HCT116 (cell line): ENCODE results near the gene EEFSEC.

Experiments
- CTCF ChIP-seq, 3 experiments: fragments of 200-600 bp in 1 of 3; sonication (generic) in 1 of 3; IDR thresholded peaks in 2 of 3; conservative IDR thresholded peaks in 1 of 3; 2 replicates each; pipeline ENCODE4 v1.5.1; 2012 to 2017; ENCODE audit warnings: low read depth in 2 of 3, low read length in 2 of 3, antibody characterized with exemption in 1 of 3, borderline replicate concordance in 1 of 3, control low read depth in 1 of 3, mild to moderate bottlenecking in 1 of 3, mixed read lengths in 1 of 3, mixed run types in 1 of 3, moderate library complexity in 1 of 3; ENCODE audit not compliant: insufficient read depth in 1 of 3
- ELF1 ChIP-seq: IDR thresholded peaks from 2 replicates; pipeline ENCODE4 v1.6.1; 2012; ENCODE audit warnings: low read depth, borderline replicate concordance
- EZH2 ChIP-seq: fragments of 200-600 bp; sonication (generic); IDR thresholded peaks from 2 replicates; pipeline ENCODE4 v1.6.1; 2017; ENCODE audit warnings: antibody characterized with exemption, mixed run types
- EZH2phosphoT487 ChIP-seq: fragments of 200-600 bp; IDR thresholded peaks from 2 replicates; pipeline ENCODE4 v1.6.1; 2018; ENCODE audit warnings: antibody characterized with exemption, borderline replicate concordance
- POLR2A ChIP-seq: IDR thresholded peaks from 2 replicates; pipeline ENCODE4 v1.7.0; 2011; ENCODE audit warnings: borderline replicate concordance; ENCODE audit not compliant: insufficient read depth, insufficient read length; ENCODE audit errors: extremely low read depth
- POLR2AphosphoS5 ChIP-seq: IDR thresholded peaks from 2 replicates; pipeline ENCODE4 v1.6.1; 2011; ENCODE audit warnings: mild to moderate bottlenecking, low read depth, low read length, moderate library complexity
- RAD21 ChIP-seq: IDR thresholded peaks from 2 replicates; pipeline ENCODE4 v1.6.1; 2012; ENCODE audit warnings: low read depth, mild to moderate bottlenecking
- REST ChIP-seq: IDR thresholded peaks from 2 replicates; pipeline ENCODE4 v1.6.1; 2012; ENCODE audit warnings: low read depth
- SP1 ChIP-seq: IDR thresholded peaks from 2 replicates; pipeline ENCODE4 v1.6.1; 2012; ENCODE audit warnings: low read depth
- YY1 ChIP-seq: IDR thresholded peaks from 2 replicates; pipeline ENCODE4 v1.6.1; 2011; ENCODE audit warnings: low read length, low read depth, moderate library complexity, mild to moderate bottlenecking; ENCODE audit not compliant: insufficient replicate concordance; ENCODE audit errors: extremely low read depth
- ZBTB33 ChIP-seq: IDR thresholded peaks from 2 replicates; pipeline ENCODE4 v1.6.1; 2011; ENCODE audit warnings: mild to moderate bottlenecking, low read length, moderate library complexity; ENCODE audit not compliant: insufficient replicate concordance; ENCODE audit errors: extremely low read depth
- TF ChIP-seq, protein P1 (sequence below): IDR thresholded peaks from 2 replicates; pipeline ENCODE4 v1.6.1; 2012
- TF ChIP-seq, protein P2 (sequence below): IDR thresholded peaks from 2 replicates; pipeline ENCODE4 v1.6.1; 2012

GRCh38 chr3:128364808-128365360 is 211.6 kb downstream of the EEFSEC start:
- TF ChIP-seq POLR2AphosphoS5, result no peak
- TF ChIP-seq ELF1, result no peak
- TF ChIP-seq ZBTB33, result no peak
- TF ChIP-seq CTCF (IDR thresholded peaks at IDR 0.05 in 2 of 3, conservative IDR thresholded peaks at IDR 0.05 in 1 of 3; ENCODE audit: borderline replicate concordance in 1 of 3, insufficient read depth in 1 of 3, low read depth in 2 of 3, low read length in 2 of 3), result no peak
- TF ChIP-seq POLR2A, result no peak
- TF ChIP-seq EZH2, result no peak
- TF ChIP-seq REST, result no peak
- no peak for TF ChIP-seq RAD21
- TF ChIP-seq YY1, result no peak
- no peak for TF ChIP-seq EZH2phosphoT487
- no peak for TF ChIP-seq SP1
- TF ChIP-seq, protein P1, sequence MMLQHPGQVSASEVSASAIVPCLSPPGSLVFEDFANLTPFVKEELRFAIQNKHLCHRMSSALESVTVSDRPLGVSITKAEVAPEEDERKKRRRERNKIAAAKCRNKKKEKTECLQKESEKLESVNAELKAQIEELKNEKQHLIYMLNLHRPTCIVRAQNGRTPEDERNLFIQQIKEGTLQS, result no peak
- TF ChIP-seq, protein P2, sequence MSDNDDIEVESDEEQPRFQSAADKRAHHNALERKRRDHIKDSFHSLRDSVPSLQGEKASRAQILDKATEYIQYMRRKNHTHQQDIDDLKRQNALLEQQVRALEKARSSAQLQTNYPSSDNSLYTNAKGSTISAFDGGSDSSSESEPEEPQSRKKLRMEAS, result no peak
